MM.1S (cell line): ENCODE data around the gene CHPF2.

Source experiments
- DNase-seq: peaks from one replicate; pipeline ENCODE4 v3.0.0-alpha.2; 2015
- H2AFZ ChIP-seq: fragments of 300-600 bp; sonication (generic); 2 replicates; pipeline ENCODE4 v1.6.0; 2016; ENCODE audit warnings: antibody characterized with exemption, low read length
- H3F3A ChIP-seq: fragments of 300-600 bp; sonication (generic); 2 replicates; pipeline ENCODE4 v1.6.1; 2016; ENCODE audit warnings: mild to moderate bottlenecking, antibody characterized with exemption, low read length, moderate library complexity, mixed read lengths; ENCODE audit not compliant: insufficient read depth
- H3K27ac ChIP-seq: fragments of 300-600 bp; sonication (generic); 2 replicates; pipeline ENCODE4 v1.5.1; 2016; ENCODE audit warnings: mild to moderate bottlenecking, low read length
- H3K27me3 ChIP-seq: fragments of 300-600 bp; sonication (generic); replicated peaks from 2 replicates; pipeline ENCODE4 v1.6.0; 2016; ENCODE audit warnings: low read length; ENCODE audit not compliant: insufficient read depth
- H3K36me3 ChIP-seq: fragments of 300-600 bp; sonication (generic); replicated peaks from 2 replicates; pipeline ENCODE4 v1.6.1; 2016; ENCODE audit warnings: mild to moderate bottlenecking, low read length, mixed read lengths; ENCODE audit not compliant: insufficient read depth
- H3K4me1 ChIP-seq: fragments of 300-600 bp; sonication (generic); 2 replicates; pipeline ENCODE4 v1.6.1; 2016; ENCODE audit warnings: low read length, mixed read lengths
- H3K4me2 ChIP-seq: fragments of 300-600 bp; sonication (generic); 2 replicates; pipeline ENCODE4 v1.6.0; 2016; ENCODE audit warnings: low read depth, low read length
- H3K4me3 ChIP-seq: fragments of 300-600 bp; sonication (generic); 2 replicates; pipeline ENCODE4 v1.5.1; 2016; ENCODE audit warnings: low read length, mixed read lengths
- H3K79me2 ChIP-seq: fragments of 300-600 bp; sonication (generic); 2 replicates; pipeline ENCODE4 v1.6.1; 2016; ENCODE audit warnings: mixed run types, low read length, mixed read lengths
- H3K9ac ChIP-seq: fragments of 300-600 bp; sonication (generic); 2 replicates; pipeline ENCODE4 v1.6.1; 2016; ENCODE audit warnings: low read length, mixed read lengths
- H3K9me2 ChIP-seq: fragments of 300-600 bp; sonication (generic); replicated peaks from 2 replicates; pipeline ENCODE4 v1.6.1; 2016; ENCODE audit warnings: mild to moderate bottlenecking, low read length, mixed read lengths; ENCODE audit not compliant: insufficient read depth
- H3K9me3 ChIP-seq: fragments of 300-600 bp; sonication (generic); replicated peaks from 2 replicates; pipeline ENCODE4 v1.6.1; 2016; ENCODE audit warnings: mild to moderate bottlenecking, low read length, mixed read lengths; ENCODE audit not compliant: insufficient read depth
- H4K20me1 ChIP-seq: fragments of 300-600 bp; sonication (generic); 2 replicates; pipeline ENCODE4 v1.6.1; 2016; ENCODE audit warnings: mild to moderate bottlenecking, low read length, moderate library complexity, mixed read lengths; ENCODE audit not compliant: insufficient read depth
- CTCF ChIP-seq: fragments of 300-600 bp; sonication (generic); IDR thresholded peaks from 2 replicates; pipeline ENCODE4 v1.5.1; 2016; ENCODE audit warnings: antibody characterized with exemption, low read length, mixed read lengths
- EZH2 ChIP-seq: fragments of 300-600 bp; sonication (generic); optimal IDR thresholded peaks from 2 replicates; pipeline ENCODE3; 2017; ENCODE audit warnings: low read depth, mild to moderate bottlenecking, antibody characterized with exemption, low read length, mixed read lengths
- EZH2phosphoT487 ChIP-seq: fragments of 300-600 bp; sonication (generic); IDR thresholded peaks from 2 replicates; pipeline ENCODE4 v1.6.1; 2018; ENCODE audit warnings: antibody characterized with exemption, low read length

CHPF2 gene

DNA sequence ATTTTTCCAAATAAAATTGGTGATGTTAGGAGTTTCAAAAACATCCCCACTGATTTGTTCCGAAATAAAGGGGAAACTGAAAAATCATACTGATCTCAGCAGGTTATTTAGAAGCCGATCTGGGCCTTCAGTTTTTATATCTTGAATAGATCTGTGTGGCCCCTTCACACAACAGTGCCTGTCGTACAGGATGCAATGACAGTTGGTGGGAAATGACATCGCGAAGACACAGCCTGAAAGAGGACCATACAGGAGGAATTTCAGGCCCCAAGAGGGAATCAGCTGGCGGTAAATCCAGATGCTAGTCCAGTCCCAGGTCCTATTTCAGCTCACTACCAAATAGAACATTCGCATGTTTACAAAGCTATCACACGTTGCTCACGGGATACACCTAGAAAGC, 25.0 kb upstream of the CHPF2 start:
- no peak overlapping the region for H3K4me2 ChIP-seq
- H3K36me3 ChIP-seq = no peaks in the 10 kb centered on the region
- no peaks in the 10 kb centered on the region for H3K9me3 ChIP-seq
- no peak for TF ChIP-seq EZH2
- no peak for TF ChIP-seq EZH2phosphoT487
- TF ChIP-seq CTCF = no peak
- H3K27me3 ChIP-seq = peaks cover 52% of the 10 kb centered on the region
- no peaks in the 10 kb centered on the region for H4K20me1 ChIP-seq
- no peaks in the 10 kb centered on the region for H3K79me2 ChIP-seq
- no peaks in the 10 kb centered on the region for H3K4me1 ChIP-seq
- H2AFZ ChIP-seq = no peak overlapping the region
- no peak overlapping the region for H3K27ac ChIP-seq
- DNase-seq = no peak
- H3K9me2 ChIP-seq = no peaks in the 10 kb centered on the region
- H3F3A ChIP-seq = no peaks in the 10 kb centered on the region
- no peak overlapping the region for H3K4me3 ChIP-seq
- no peak overlapping the region for H3K9ac ChIP-seq

DNA sequence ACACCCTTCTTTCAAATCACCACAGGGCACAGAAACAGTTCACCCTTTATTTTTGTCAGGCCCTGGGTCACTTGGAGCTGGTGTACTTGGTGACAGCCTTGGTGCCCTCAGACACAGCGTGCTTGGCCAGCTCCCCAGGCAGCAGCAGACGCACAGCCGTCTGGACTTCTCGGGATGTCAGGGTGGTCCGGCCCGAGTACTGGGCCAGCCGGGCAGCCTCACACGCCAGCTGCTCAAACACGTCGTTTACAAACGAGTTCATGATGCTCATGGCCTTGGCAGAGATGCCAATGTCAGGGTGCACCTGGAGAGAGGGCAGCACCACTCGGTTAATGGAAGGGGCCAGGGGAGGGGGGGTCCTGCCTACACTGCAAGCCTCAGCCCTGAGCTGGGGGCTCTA, 24.5 kb upstream of the CHPF2 start:
- H3K4me1 ChIP-seq = no peaks in the 10 kb centered on the region
- H3K4me3 ChIP-seq = no peak overlapping the region
- TF ChIP-seq CTCF = no peak
- no peak for TF ChIP-seq EZH2
- TF ChIP-seq EZH2phosphoT487 = no peak
- no peak overlapping the region for H3K27ac ChIP-seq
- peaks cover 48% of the 10 kb centered on the region for H3K27me3 ChIP-seq
- no peaks in the 10 kb centered on the region for H3K9me2 ChIP-seq
- H3K9ac ChIP-seq = no peak overlapping the region
- no peaks in the 10 kb centered on the region for H4K20me1 ChIP-seq
- no peaks in the 10 kb centered on the region for H3K79me2 ChIP-seq
- no peaks in the 10 kb centered on the region for H3K36me3 ChIP-seq
- no peak for DNase-seq
- no peaks in the 10 kb centered on the region for H3K9me3 ChIP-seq
- H3K4me2 ChIP-seq = no peak overlapping the region
- no peaks in the 10 kb centered on the region for H3F3A ChIP-seq
- no peak overlapping the region for H2AFZ ChIP-seq

GRCh38 chr7:151208253-151208862, 23.9 kb upstream of the CHPF2 start:
- Histone ChIP-seq H3K9me3 (no peaks in the 10 kb centered on the region), H3K9ac (no peak overlapping the region), H3K4me1 (no peaks in the 10 kb centered on the region), H3F3A (no peaks in the 10 kb centered on the region), H2AFZ (no peak overlapping the region), H3K36me3 (no peaks in the 10 kb centered on the region), H3K79me2 (no peaks in the 10 kb centered on the region), H3K4me2 (no peak overlapping the region), H3K27ac (no peak overlapping the region), H4K20me1 (no peaks in the 10 kb centered on the region), H3K4me3 (no peak overlapping the region), H3K27me3 (peaks cover 42% of the 10 kb centered on the region), H3K9me2 (no peaks in the 10 kb centered on the region)
- no peak for DNase-seq
- TF ChIP-seq EZH2 (no peak), EZH2phosphoT487 (no peak), CTCF (no peak)
